AG10803 (cell line): ENCODE results near the gene HSPA4.
"Not testable (repeated sequence)": the region's sequence is repeated elsewhere in the genome, so short reads cannot be mapped to it uniquely, and the experiment has no call there.

Source experiments
- DNase-seq: peaks from one replicate; pipeline ENCODE4 v3.0.0; 2010; ENCODE audit warnings: low read depth
- H3K4me3 ChIP-seq: 2 replicates; pipeline ENCODE4 v1.5.1; 2011; ENCODE audit warnings: mild to moderate bottlenecking, low read length, control low read depth
- CTCF ChIP-seq: conservative IDR thresholded peaks from 2 replicates; pipeline ENCODE4 v1.5.1; 2011; ENCODE audit warnings: mild to moderate bottlenecking, low read length, control low read depth, inconsistent platforms

HSPA4 gene

GRCh38 chr5:133051542-133052316, at the start of gene HSPA4:
Gene HSPA4, plus strand, starts transcription at chr5:133052013. Its CDS starts 238 bp downstream, at chr5:133052251.
- peak within 1 kb of the TSS; percentile 98 for H3K4me3 ChIP-seq
- no peak for TF ChIP-seq CTCF

GRCh38 chr5:133006653-133007052, 45.2 kb upstream of the HSPA4 start:
- DNase-seq: peak; percentile 27
- H3K4me3 ChIP-seq: no peak overlapping the region
- no peak for TF ChIP-seq CTCF

More at GRCh38 chr5:133051542-133052316, at the start of gene HSPA4:
- DNase-seq: peak; percentile 98

- not testable (repeated sequence) for H3K4me3 ChIP-seq, DNase-seq
These were observed 43.4 kb upstream of the HSPA4 start for GRCh38 chr5:133008455-133008854.

GRCh38 chr5:133015466-133015865, 36.3 kb upstream of the HSPA4 start:
- no peak overlapping the region for H3K4me3 ChIP-seq
- TF ChIP-seq CTCF: no peak
- DNase-seq: peak; percentile 53

- TF ChIP-seq CTCF: no peak
- no peak overlapping the region for H3K4me3 ChIP-seq
- DNase-seq: no peak
These were observed 33.8 kb upstream of the HSPA4 start for GRCh38 chr5:133017964-133018363.

GRCh38 chr5:133019471-133019870, 32.3 kb upstream of the HSPA4 start:
- H3K4me3 ChIP-seq, DNase-seq: not testable (repeated sequence)

- peak within 1 kb of the TSS; percentile 88 for H3K4me3 ChIP-seq
- TF ChIP-seq CTCF: no peak
- peak; percentile 87 for DNase-seq
These were observed 25.8 kb upstream of the HSPA4 start, which contains the start of gene ZCCHC10 for GRCh38 chr5:133025804-133026663. Gene ZCCHC10, minus strand, starts transcription at chr5:133026549. Its CDS starts 12 bp downstream, at chr5:133026537.
